SKM-1 (cell line): ENCODE data around the gene PPP1R2B.

Experiments
- DNase-seq: peaks from one replicate; lab custom pipeline; 2025; ENCODE audit not compliant: unreplicated experiment; lab: John Stamatoyannopoulos, UW

PPP1R2B gene

GRCh38 chr5:156871212-156871611, 21.1 kb downstream of the PPP1R2B start:
- DNase-seq, result no peak

GRCh38 chr5:156879665-156880285, 29.7 kb downstream of the PPP1R2B start:
- no peak for DNase-seq

- no peak for DNase-seq
These were observed 33.3 kb downstream of the PPP1R2B start for GRCh38 chr5:156883316-156883875.

GRCh38 chr5:156888520-156888919, 38.4 kb downstream of the PPP1R2B start:
- no peak for DNase-seq

GRCh38 chr5:156892223-156892622, 42.1 kb downstream of the PPP1R2B start:
- DNase-seq, result no peak

GRCh38 chr5:156892864-156893263, 42.8 kb downstream of the PPP1R2B start:
- no peak for DNase-seq

GRCh38 chr5:156893517-156893916, 43.4 kb downstream of the PPP1R2B start:
- DNase-seq, result no peak

- no peak for DNase-seq
These were observed 46.5 kb downstream of the PPP1R2B start for GRCh38 chr5:156896546-156896945.
